Neutrophil (primary cell): ENCODE results near the gene PRDM15.
A peak's percentile ranks its signal among the peaks of the same experiment; 100 is the strongest.

ENCODE experiments used
- H3K27ac ChIP-seq: fragments of 200-600 bp; sonication (generic); 2 replicates; pipeline ENCODE4 v1.5.1; 2016; ENCODE audit warnings: mild to moderate bottlenecking, moderate library complexity
- H3K27me3 ChIP-seq: fragments of 200-600 bp; sonication (generic); 2 replicates; pipeline ENCODE4 v1.6.0; 2016; ENCODE audit warnings: mild to moderate bottlenecking
- H3K36me3 ChIP-seq: fragments of 200-600 bp; sonication (generic); 2 replicates; pipeline ENCODE4 v1.5.1; 2017
- H3K4me1 ChIP-seq, 2 experiments: fragments of 200-600 bp in 1 of 2; sonication (generic) in 1 of 2; 1 replicate in 1 of 2; 2 replicates in 1 of 2; pipeline versions ENCODE4 v1.5.1 to v1.6.1; 2013 to 2016; ENCODE audit warnings: low read depth in 1 of 2, low read length in 1 of 2, mild to moderate bottlenecking in 1 of 2, moderate library complexity in 1 of 2; ENCODE audit not compliant: control insufficient read depth in 1 of 2, insufficient read depth in 1 of 2
- H3K4me3 ChIP-seq, 2 experiments: fragments of 200-600 bp in 1 of 2; sonication (generic) in 1 of 2; 1 replicate in 1 of 2; 2 replicates in 1 of 2; pipeline ENCODE4 v1.5.1; 2013 to 2016; ENCODE audit warnings: low read depth in 1 of 2, low read length in 1 of 2, mild to moderate bottlenecking in 1 of 2, moderate library complexity in 1 of 2
- H3K9me3 ChIP-seq: fragments of 200-600 bp; sonication (generic); 2 replicates; pipeline ENCODE4 v1.5.1; 2016
- CTCF ChIP-seq: fragments of 200-600 bp; sonication (generic); IDR thresholded peaks from 2 replicates; pipeline ENCODE4 v1.5.1; 2016; ENCODE audit warnings: antibody characterized with exemption

PRDM15 gene

DNA sequence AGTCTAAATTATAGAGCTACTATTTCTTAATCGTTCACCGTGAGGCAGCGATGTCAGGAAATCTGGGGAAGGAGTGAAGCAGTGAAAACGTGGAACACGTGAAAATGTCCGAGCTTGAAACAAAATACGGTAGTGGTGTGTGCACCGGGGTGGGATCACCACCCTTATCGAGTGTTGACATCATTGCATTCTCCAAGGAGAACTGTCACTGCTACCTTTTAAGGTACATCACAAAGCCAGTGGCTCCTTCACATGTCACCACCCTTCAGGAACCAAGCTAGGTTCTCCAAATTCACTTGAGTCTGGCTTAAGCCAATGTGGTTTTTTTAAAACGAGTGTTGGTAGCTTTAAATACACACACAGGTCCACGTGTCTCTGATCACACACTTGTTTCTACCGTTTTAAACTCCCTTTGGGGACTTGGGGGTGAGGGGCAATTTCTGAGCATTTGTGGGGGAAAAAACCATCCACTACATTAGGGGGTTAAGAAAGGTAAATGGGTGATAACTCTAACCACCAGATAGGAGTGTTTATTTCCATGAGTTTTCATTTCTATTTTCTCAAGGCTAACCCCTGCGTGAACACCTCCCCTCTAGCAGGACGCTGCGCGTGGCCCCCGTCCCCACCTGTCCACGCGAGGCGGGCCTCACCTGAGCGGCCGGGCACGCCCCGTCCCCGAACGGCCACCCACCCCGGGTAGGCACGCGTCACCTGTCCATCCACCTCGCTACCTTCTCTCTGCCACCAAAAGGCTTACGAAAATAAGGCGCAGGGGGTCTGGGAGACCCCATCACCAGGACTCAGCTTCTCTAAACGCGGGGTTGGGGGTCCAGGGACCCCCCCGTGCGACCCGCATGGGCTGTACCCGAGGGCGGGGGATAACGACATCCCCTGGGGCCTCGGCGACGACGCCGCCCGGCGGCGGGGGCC is 978 bp downstream of the PRDM15 start:
- Histone ChIP-seq H3K27ac (no peak overlapping the region), H3K4me3 (peak overlapping the region; percentile 47 to 54), H3K36me3 (no peaks in the 10 kb centered on the region), H3K27me3 (peaks cover 20% of the 10 kb centered on the region), H3K9me3 (no peaks in the 10 kb centered on the region), H3K4me1 (peaks cover 13 to 14% of the 10 kb centered on the region in 2 experiments)
- no peak for TF ChIP-seq CTCF

DNA sequence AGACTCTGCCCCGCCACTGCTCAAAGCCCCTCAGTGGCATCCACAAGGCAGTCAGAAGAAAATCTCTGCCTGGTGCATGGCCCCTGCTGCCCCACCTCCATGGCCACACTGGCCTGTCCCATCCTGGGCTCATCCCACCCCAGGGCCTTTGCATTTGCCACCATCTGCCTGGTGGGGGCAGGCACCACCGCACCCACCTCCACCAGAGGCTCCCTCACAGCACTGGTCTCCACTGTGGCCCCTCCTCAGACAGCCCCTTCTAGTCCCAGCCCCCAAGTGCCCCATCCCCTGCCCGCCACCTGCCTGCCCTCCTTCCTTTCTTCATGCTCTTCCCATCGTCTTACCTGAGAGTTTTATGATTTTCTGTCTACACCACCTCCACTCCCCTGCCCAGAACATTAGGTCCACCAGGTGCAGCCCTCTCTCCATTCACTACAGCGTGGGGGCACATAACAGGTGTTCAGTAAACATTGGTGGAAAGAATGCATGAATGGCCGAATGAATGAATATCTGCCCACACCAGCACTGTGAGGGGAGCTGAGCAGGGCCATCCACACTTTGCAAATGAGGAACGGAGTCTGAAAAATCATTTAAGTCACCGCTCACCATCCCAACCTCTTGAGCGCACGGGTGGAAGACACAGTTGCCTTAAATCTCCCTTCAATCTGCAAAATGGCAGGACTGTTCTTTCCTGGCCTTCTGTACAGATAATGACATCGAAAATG is 2.1 kb downstream of the PRDM15 start:
- Histone ChIP-seq H3K4me1 (peaks cover 13 to 14% of the 10 kb centered on the region in 2 experiments), H3K36me3 (no peaks in the 10 kb centered on the region), H3K4me3 (no peak overlapping the region), H3K27me3 (peaks cover 20% of the 10 kb centered on the region), H3K27ac (no peak overlapping the region), H3K9me3 (no peaks in the 10 kb centered on the region)
- no peak for TF ChIP-seq CTCF

- Histone ChIP-seq H3K36me3 (no peaks in the 10 kb centered on the region), H3K27me3 (peaks cover 20% of the 10 kb centered on the region), H3K27ac (no peak overlapping the region), H3K9me3 (no peaks in the 10 kb centered on the region), H3K4me1 (peaks cover 13 to 14% of the 10 kb centered on the region in 2 experiments), H3K4me3 (no peak overlapping the region)
- TF ChIP-seq CTCF, result no peak
Observed at GRCh38 chr21:41876396-41876795, 2.7 kb downstream of the PRDM15 start.

- H3K4me1 ChIP-seq, result peaks cover 13 to 14% of the 10 kb centered on the region in 2 experiments
- H3K9me3 ChIP-seq, result no peaks in the 10 kb centered on the region
- no peaks in the 10 kb centered on the region for H3K36me3 ChIP-seq
- no peak overlapping the region for H3K27ac ChIP-seq
- no peak for TF ChIP-seq CTCF
- H3K27me3 ChIP-seq, result peaks cover 20% of the 10 kb centered on the region
- H3K4me3 ChIP-seq, result no peak overlapping the region
Observed at GRCh38 chr21:41875086-41875485, 4.1 kb downstream of the PRDM15 start.

GRCh38 chr21:41874611-41875010 is 4.5 kb downstream of the PRDM15 start:
- no peak for TF ChIP-seq CTCF
- Histone ChIP-seq H3K27me3 (peaks cover 17% of the 10 kb centered on the region), H3K4me1 (peaks cover 11 to 13% of the 10 kb centered on the region in 2 experiments), H3K4me3 (no peak overlapping the region), H3K9me3 (no peaks in the 10 kb centered on the region), H3K27ac (no peak overlapping the region), H3K36me3 (no peaks in the 10 kb centered on the region)
